GM12878 (cell line): ENCODE data around the gene PTPMT1. TPM values are rescaled to one million over a fixed set of nuclear protein-coding genes. Genes with fewer than 3 reads are reported as not detected.

Experiments used
- DPF2 ChIP-seq: fragments of 450-650 bp; IDR thresholded peaks from 2 replicates; pipeline ENCODE4 v1.6.1; 2017; ENCODE audit warnings: mild to moderate bottlenecking
- EGR1 ChIP-seq, 2 experiments: IDR thresholded peaks; 1 replicate in 1 of 2; 2 replicates in 1 of 2; pipeline ENCODE4 v1.6.1; 2011 to 2012; ENCODE audit warnings: low read depth in 2 of 2, low read length in 2 of 2, borderline replicate concordance in 1 of 2, mild to moderate bottlenecking in 1 of 2, moderate library complexity in 1 of 2
- IKZF1 ChIP-seq: fragments of 450-650 bp; conservative IDR thresholded peaks from 2 replicates; pipeline ENCODE4 v1.6.1; 2017; ENCODE audit warnings: antibody characterized with exemption, mild to moderate bottlenecking
- NFXL1 ChIP-seq: fragments of 450-650 bp; IDR thresholded peaks from 2 replicates; pipeline ENCODE4 v1.6.1; 2017; ENCODE audit warnings: antibody characterized with exemption, mild to moderate bottlenecking, borderline replicate concordance
- PML ChIP-seq: IDR thresholded peaks from 2 replicates; pipeline ENCODE4 v1.6.1; 2012; ENCODE audit warnings: low read length, inconsistent platforms
- RB1 ChIP-seq: fragments of 450-650 bp; formaldehyde crosslinking; IDR thresholded peaks from 2 replicates; pipeline ENCODE4 v1.6.1; 2017; ENCODE audit warnings: mild to moderate bottlenecking, borderline replicate concordance
- SREBF2 ChIP-seq: IDR thresholded peaks from 2 replicates; pipeline ENCODE4 v1.6.1; 2012; ENCODE audit warnings: mild to moderate bottlenecking, low read length
- polyA plus RNA-seq, 11 experiments: library from polyadenylated mRNA; depleted of rRNA in 4 of 11; unstranded in 6 of 11; stranded (reverse) in 5 of 11; fragments of >200 nt; fragmentation: Nextera tagmentation in 4 of 11; fragmentation: Illumina TruSeq in 1 of 11; extraction: Ambion mirVana in 4 of 11; extraction: Trizol in 1 of 11; gene quantifications; 1 replicate in 1 of 11; 2 replicates in 10 of 11; pipeline versions ENCODE4 v1.2.1 to v1.2.3, GENCODE V29; 2011 to 2016; ENCODE audit warnings: inconsistent platforms in 2 of 11, missing spikeins in 2 of 11, low read depth in 1 of 11
- total RNA-seq, 4 experiments: library from RNA; depleted of rRNA in 3 of 4; stranded (reverse); fragments of >200 nt in 3 of 4; fragmentation: Illumina TruSeq in 1 of 4; extraction: Trizol in 1 of 4; gene quantifications; 2 replicates each; pipeline versions ENCODE4 v1.2.1 to v1.2.3, GENCODE V29; 2013 to 2021
- TF ChIP-seq, protein P1 (sequence below): fragments of 450-650 bp; formaldehyde crosslinking; IDR thresholded peaks from 2 replicates; pipeline ENCODE4 v1.5.0; 2022; ENCODE audit warnings: mild to moderate bottlenecking, missing genetic modification characterization
- TF ChIP-seq, protein P2 (sequence below): fragments of 450-650 bp; IDR thresholded peaks from 2 replicates; pipeline ENCODE4 v1.6.1; 2017; ENCODE audit warnings: antibody characterized with exemption, mild to moderate bottlenecking, moderate library complexity
- TF ChIP-seq, protein P3 (sequence below): IDR thresholded peaks from 2 replicates; pipeline ENCODE4 v1.6.1; 2012; ENCODE audit warnings: improper control_type of control experiment, low read depth, low read length; ENCODE audit not compliant: insufficient replicate concordance
- TF ChIP-seq, protein P4 (sequence below): fragments of 450-650 bp; IDR thresholded peaks from 2 replicates; pipeline ENCODE4 v1.6.1; 2014; ENCODE audit warnings: mild to moderate bottlenecking
- TF ChIP-seq, protein P5 (sequence below): IDR thresholded peaks from 2 replicates; pipeline ENCODE4 v1.6.1; 2012; ENCODE audit warnings: low read depth, low read length, improper control_type of control experiment
- TF ChIP-seq, protein P6 (sequence below): fragments of 450-650 bp; IDR thresholded peaks from 2 replicates; pipeline ENCODE4 v1.6.1; 2017; ENCODE audit warnings: mild to moderate bottlenecking

Gene PTPMT1
- total and polyA plus RNA-seq, 10 of the 15 experiments (the other 5 are each of a cell fraction or from before 2014, with no cell fraction given) = 12.0 to 116 (median 58.2) TPM

DNA sequence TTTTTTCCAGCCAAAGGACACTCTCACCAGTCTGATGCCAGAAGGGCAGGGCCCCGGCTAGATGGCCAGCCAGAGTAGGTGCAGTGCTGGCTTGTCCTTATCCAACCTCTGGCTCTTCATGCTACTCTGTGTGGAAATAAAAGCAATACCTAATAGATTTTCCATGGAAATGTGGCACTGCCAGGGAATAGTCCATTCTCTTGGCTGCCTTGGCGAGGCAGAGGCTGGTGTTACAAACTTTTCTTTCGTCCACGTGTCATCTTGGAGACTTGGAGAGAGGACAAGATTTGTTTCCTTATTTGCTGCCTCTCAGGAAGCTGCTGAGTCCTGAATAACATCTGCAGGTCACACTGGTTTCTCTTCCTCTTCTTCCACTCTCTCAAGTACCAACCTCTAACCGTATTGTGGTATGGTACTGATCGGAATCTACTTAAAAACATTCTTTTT lies 46.0 kb downstream of the PTPMT1 start (continued):
- TF ChIP-seq, protein P1, sequence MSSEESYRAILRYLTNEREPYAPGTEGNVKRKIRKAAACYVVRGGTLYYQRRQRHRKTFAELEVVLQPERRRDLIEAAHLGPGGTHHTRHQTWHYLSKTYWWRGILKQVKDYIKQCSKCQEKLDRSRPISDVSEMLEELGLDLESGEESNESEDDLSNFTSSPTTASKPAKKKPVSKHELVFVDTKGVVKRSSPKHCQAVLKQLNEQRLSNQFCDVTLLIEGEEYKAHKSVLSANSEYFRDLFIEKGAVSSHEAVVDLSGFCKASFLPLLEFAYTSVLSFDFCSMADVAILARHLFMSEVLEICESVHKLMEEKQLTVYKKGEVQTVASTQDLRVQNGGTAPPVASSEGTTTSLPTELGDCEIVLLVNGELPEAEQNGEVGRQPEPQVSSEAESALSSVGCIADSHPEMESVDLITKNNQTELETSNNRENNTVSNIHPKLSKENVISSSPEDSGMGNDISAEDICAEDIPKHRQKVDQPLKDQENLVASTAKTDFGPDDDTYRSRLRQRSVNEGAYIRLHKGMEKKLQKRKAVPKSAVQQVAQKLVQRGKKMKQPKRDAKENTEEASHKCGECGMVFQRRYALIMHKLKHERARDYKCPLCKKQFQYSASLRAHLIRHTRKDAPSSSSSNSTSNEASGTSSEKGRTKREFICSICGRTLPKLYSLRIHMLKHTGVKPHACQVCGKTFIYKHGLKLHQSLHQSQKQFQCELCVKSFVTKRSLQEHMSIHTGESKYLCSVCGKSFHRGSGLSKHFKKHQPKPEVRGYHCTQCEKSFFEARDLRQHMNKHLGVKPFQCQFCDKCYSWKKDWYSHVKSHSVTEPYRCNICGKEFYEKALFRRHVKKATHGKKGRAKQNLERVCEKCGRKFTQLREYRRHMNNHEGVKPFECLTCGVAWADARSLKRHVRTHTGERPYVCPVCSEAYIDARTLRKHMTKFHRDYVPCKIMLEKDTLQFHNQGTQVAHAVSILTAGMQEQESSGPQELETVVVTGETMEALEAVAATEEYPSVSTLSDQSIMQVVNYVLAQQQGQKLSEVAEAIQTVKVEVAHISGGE = no peak
- TF ChIP-seq NFXL1 (no peak), IKZF1 (peak; percentile 35; the same call in 1 of the 2 replicates), RB1 (no peak), PML (0 out of 2 replicates have a peak, but pooled peaks have one; percentile 29), EGR1 (IDR thresholded peaks at IDR 0.05; ENCODE audit: borderline replicate concordance in 1 of 2, low read depth in 2 of 2, low read length in 2 of 2) (no peak), DPF2 (peak; percentile 39; the same call in 1 of the 2 replicates), SREBF2 (no peak)
- TF ChIP-seq, protein P2, sequence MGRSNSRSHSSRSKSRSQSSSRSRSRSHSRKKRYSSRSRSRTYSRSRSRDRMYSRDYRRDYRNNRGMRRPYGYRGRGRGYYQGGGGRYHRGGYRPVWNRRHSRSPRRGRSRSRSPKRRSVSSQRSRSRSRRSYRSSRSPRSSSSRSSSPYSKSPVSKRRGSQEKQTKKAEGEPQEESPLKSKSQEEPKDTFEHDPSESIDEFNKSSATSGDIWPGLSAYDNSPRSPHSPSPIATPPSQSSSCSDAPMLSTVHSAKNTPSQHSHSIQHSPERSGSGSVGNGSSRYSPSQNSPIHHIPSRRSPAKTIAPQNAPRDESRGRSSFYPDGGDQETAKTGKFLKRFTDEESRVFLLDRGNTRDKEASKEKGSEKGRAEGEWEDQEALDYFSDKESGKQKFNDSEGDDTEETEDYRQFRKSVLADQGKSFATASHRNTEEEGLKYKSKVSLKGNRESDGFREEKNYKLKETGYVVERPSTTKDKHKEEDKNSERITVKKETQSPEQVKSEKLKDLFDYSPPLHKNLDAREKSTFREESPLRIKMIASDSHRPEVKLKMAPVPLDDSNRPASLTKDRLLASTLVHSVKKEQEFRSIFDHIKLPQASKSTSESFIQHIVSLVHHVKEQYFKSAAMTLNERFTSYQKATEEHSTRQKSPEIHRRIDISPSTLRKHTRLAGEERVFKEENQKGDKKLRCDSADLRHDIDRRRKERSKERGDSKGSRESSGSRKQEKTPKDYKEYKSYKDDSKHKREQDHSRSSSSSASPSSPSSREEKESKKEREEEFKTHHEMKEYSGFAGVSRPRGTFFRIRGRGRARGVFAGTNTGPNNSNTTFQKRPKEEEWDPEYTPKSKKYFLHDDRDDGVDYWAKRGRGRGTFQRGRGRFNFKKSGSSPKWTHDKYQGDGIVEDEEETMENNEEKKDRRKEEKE = no peak
- TF ChIP-seq, protein P3, sequence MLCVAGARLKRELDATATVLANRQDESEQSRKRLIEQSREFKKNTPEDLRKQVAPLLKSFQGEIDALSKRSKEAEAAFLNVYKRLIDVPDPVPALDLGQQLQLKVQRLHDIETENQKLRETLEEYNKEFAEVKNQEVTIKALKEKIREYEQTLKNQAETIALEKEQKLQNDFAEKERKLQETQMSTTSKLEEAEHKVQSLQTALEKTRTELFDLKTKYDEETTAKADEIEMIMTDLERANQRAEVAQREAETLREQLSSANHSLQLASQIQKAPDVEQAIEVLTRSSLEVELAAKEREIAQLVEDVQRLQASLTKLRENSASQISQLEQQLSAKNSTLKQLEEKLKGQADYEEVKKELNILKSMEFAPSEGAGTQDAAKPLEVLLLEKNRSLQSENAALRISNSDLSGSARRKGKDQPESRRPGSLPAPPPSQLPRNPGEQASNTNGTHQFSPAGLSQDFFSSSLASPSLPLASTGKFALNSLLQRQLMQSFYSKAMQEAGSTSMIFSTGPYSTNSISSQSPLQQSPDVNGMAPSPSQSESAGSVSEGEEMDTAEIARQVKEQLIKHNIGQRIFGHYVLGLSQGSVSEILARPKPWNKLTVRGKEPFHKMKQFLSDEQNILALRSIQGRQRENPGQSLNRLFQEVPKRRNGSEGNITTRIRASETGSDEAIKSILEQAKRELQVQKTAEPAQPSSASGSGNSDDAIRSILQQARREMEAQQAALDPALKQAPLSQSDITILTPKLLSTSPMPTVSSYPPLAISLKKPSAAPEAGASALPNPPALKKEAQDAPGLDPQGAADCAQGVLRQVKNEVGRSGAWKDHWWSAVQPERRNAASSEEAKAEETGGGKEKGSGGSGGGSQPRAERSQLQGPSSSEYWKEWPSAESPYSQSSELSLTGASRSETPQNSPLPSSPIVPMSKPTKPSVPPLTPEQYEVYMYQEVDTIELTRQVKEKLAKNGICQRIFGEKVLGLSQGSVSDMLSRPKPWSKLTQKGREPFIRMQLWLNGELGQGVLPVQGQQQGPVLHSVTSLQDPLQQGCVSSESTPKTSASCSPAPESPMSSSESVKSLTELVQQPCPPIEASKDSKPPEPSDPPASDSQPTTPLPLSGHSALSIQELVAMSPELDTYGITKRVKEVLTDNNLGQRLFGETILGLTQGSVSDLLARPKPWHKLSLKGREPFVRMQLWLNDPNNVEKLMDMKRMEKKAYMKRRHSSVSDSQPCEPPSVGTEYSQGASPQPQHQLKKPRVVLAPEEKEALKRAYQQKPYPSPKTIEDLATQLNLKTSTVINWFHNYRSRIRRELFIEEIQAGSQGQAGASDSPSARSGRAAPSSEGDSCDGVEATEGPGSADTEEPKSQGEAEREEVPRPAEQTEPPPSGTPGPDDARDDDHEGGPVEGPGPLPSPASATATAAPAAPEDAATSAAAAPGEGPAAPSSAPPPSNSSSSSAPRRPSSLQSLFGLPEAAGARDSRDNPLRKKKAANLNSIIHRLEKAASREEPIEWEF = no peak
- TF ChIP-seq, protein P4, sequence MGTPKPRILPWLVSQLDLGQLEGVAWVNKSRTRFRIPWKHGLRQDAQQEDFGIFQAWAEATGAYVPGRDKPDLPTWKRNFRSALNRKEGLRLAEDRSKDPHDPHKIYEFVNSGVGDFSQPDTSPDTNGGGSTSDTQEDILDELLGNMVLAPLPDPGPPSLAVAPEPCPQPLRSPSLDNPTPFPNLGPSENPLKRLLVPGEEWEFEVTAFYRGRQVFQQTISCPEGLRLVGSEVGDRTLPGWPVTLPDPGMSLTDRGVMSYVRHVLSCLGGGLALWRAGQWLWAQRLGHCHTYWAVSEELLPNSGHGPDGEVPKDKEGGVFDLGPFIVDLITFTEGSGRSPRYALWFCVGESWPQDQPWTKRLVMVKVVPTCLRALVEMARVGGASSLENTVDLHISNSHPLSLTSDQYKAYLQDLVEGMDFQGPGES = no peak
- TF ChIP-seq, protein P5, sequence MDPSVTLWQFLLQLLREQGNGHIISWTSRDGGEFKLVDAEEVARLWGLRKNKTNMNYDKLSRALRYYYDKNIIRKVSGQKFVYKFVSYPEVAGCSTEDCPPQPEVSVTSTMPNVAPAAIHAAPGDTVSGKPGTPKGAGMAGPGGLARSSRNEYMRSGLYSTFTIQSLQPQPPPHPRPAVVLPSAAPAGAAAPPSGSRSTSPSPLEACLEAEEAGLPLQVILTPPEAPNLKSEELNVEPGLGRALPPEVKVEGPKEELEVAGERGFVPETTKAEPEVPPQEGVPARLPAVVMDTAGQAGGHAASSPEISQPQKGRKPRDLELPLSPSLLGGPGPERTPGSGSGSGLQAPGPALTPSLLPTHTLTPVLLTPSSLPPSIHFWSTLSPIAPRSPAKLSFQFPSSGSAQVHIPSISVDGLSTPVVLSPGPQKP = no peak
- TF ChIP-seq, protein P6, sequence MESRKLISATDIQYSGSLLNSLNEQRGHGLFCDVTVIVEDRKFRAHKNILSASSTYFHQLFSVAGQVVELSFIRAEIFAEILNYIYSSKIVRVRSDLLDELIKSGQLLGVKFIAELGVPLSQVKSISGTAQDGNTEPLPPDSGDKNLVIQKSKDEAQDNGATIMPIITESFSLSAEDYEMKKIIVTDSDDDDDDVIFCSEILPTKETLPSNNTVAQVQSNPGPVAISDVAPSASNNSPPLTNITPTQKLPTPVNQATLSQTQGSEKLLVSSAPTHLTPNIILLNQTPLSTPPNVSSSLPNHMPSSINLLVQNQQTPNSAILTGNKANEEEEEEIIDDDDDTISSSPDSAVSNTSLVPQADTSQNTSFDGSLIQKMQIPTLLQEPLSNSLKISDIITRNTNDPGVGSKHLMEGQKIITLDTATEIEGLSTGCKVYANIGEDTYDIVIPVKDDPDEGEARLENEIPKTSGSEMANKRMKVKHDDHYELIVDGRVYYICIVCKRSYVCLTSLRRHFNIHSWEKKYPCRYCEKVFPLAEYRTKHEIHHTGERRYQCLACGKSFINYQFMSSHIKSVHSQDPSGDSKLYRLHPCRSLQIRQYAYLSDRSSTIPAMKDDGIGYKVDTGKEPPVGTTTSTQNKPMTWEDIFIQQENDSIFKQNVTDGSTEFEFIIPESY = no peak
